WTC11 (cell line): ENCODE data around the gene OR4D1.

ENCODE experiments used
- ATF2 ChIP-seq: sonication (generic); formaldehyde crosslinking; IDR thresholded peaks from 2 replicates; pipeline ENCODE4 v1.8.1; 2022; ENCODE audit warnings: low read depth, missing genetic modification reagents, borderline replicate concordance
- CREB1 ChIP-seq: sonication (generic); formaldehyde crosslinking; IDR thresholded peaks from 2 replicates; pipeline ENCODE4 v1.8.0; 2023; ENCODE audit warnings: mild to moderate bottlenecking, missing genetic modification reagents
- SP1 ChIP-seq: sonication (generic); formaldehyde crosslinking; conservative IDR thresholded peaks from 2 replicates; pipeline ENCODE4 v1.8.1; 2022; ENCODE audit warnings: missing genetic modification reagents
- TF ChIP-seq, protein P1 (sequence below): fragments of 250-450 bp; sonication (Bioruptor Pico); IDR thresholded peaks from 2 replicates; pipeline ENCODE4 v1.9.0; 2021; ENCODE audit warnings: mild to moderate bottlenecking
- TF ChIP-seq, protein P2 (sequence below): fragments of 200-600 bp; IDR thresholded peaks from 2 replicates; pipeline ENCODE4 v1.8.0; 2022; ENCODE audit warnings: antibody characterized with exemption

DNA sequence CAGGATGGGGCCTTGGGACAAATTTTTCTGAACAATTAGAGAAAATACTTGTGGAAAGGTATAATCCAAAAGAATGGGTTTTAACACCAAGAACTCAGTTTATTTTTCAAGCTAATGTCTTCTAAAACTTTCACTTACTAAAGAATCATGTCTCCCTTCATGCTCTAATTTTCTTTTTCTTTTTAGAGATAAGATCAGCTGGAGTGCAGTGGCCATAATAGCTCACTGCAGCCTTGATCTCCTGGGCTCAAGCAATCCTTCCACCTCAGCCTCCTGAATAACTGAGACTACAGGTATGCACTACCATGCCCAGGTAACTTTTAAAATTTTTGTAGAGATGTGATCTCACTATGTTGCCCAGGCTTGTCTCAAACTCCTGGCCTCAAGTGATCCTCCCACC, 5.5 kb downstream of the OR4D1 start:
- no peak for TF ChIP-seq CREB1 (CRISPR knock-in tag)
- no peak for TF ChIP-seq ATF2 (CRISPR knock-in tag)
- TF ChIP-seq, protein P1, sequence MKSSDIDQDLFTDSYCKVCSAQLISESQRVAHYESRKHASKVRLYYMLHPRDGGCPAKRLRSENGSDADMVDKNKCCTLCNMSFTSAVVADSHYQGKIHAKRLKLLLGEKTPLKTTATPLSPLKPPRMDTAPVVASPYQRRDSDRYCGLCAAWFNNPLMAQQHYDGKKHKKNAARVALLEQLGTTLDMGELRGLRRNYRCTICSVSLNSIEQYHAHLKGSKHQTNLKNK: no peak
- TF ChIP-seq SP1: no peak
- TF ChIP-seq, protein P2, sequence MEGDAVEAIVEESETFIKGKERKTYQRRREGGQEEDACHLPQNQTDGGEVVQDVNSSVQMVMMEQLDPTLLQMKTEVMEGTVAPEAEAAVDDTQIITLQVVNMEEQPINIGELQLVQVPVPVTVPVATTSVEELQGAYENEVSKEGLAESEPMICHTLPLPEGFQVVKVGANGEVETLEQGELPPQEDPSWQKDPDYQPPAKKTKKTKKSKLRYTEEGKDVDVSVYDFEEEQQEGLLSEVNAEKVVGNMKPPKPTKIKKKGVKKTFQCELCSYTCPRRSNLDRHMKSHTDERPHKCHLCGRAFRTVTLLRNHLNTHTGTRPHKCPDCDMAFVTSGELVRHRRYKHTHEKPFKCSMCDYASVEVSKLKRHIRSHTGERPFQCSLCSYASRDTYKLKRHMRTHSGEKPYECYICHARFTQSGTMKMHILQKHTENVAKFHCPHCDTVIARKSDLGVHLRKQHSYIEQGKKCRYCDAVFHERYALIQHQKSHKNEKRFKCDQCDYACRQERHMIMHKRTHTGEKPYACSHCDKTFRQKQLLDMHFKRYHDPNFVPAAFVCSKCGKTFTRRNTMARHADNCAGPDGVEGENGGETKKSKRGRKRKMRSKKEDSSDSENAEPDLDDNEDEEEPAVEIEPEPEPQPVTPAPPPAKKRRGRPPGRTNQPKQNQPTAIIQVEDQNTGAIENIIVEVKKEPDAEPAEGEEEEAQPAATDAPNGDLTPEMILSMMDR: no peak
